Measurements from ENCODE around the gene PDHB.

DNA sequence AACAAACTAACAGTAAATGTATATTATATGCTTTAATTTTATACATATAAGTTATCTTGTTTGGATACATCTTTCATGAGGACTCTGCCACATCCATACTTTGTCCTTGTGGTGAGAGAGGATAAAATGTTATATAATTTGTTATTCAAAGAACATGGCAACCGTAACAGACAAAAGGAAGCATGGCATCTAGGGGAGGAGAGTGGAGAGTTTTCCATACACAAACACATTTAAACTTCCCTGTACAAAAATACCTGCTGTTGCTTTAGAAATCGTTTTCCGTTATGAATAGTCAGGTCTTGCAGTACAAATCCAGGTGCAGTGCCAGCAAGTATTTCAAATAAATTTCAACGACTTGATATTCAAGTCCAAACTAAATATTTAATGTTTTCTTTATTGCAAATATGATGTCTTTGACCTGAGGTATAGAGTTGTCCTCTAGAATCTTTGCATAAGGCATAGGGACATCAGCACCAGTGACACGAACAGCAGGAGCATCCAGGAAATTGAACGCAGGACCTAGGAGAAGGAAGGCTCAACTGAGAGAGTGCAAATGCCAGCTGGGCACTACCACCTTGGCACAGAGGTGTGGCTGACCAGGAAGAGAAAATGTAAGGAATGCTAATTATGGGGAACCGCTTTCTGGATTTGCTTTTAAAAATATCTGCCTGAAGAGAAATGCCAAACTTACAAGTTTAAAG is 5.8 kb downstream of the PDHB start:
- TF ChIP-seq CTCF (IDR thresholded peaks at IDR 0.05 in 8 of 11, conservative IDR thresholded peaks at IDR 0.05 in 3 of 11) (no peak), POLR2A (IDR thresholded peaks at IDR 0.05) (no peak)

Measured in spleen (tissue), 7 donors.